NCI-H2107 treated with DMSO at 0.1 percent for 48 hours (cell line): ENCODE results near the gene SLC7A1.

Experiments used
- DNase-seq: peaks from one replicate; lab custom pipeline; 2025; ENCODE audit not compliant: unreplicated experiment; lab: John Stamatoyannopoulos, UW

The SLC7A1 gene

DNA sequence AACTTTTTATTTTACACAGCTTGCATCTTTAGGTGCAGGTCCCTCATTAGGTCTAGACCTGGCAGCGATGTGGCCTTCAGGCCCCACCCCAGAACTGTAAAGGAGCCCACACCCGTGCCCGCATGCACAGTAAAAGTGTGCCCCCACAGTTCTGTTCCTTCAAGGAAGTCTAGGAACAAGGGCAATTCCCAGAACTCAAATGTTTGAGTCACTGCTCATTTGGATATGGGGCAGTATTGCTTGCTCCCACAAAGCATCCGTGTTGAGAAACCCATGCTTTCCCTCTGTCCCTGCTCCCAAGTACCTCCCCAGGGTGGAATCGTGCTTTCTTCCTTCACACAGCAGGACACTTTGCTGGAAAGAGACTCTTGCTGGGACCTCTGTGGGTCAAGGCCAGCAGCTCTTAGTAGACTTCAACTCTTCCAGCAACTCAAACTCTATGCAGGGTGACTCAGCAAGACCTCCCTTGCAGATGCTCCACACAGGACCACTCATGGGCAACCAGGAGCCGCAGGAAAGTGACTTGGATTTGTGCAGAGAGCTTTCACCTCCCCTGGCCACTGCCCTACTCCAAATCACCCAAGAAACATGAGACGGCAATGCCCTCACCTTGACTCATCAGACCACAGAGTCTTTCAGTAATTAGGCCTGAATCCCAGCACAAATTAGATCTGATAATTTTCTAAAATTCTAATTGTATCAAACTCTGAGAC lies 12.3 kb downstream of the SLC7A1 start:
- DNase-seq, result no peak

DNA sequence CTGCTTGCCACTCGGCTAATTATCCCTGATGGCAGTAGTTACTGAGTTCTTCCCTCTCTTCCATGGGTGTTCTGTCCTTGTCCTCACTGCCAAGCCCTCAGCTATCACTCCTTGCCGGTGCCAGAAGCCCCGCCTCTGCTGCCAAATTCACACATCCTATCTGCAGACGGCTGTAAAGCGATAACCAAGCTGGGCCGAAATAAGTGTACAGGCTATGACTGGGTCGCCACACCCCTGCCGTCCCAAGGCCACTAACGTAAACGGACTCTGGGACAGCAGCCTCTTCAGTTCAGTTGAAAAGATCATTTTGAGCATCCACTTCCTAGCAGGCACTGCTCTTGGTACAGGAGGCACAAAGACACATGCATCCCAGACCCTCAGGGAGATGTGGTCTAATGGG lies 13.3 kb downstream of the SLC7A1 start:
- no peak for DNase-seq

DNA sequence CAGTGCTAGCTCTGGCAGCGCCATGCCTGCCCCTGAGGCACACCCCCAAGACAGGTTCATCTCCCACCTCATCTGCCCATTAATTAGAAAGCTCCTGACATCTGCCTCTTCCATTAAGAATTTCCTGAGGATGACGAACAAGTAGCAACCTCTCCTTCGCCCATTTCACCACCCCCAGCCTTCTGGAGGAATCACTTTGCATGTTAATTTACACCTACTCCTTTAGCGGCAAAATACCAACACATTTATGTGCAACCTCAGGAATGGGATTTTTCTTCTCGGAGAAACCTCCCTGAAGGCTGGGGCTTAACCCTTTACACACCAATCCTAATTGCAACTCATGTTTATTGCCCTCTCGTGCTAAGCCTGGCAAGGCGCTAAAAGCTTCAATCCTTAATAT lies 13.8 kb downstream of the SLC7A1 start:
- no peak for DNase-seq

DNA sequence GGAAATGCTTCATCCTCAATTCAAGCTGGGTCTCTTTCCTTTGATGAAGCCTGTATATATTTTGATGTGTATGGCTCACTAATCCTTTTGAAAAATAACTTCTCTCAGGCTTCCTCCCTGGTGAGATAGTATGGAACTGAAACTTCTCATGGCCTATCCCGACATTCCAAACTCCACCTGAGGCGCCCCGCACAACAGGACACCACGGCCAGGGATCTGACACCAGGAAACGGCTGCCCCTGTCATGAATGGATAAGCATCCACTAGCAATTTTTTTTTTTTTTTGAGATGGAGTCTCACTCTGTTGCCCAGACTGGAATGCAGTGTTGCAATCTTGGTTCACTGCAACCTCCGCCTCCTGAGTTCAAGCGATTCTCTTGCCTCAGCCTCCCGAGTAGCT lies 16.4 kb downstream of the SLC7A1 start:
- no peak for DNase-seq

DNA sequence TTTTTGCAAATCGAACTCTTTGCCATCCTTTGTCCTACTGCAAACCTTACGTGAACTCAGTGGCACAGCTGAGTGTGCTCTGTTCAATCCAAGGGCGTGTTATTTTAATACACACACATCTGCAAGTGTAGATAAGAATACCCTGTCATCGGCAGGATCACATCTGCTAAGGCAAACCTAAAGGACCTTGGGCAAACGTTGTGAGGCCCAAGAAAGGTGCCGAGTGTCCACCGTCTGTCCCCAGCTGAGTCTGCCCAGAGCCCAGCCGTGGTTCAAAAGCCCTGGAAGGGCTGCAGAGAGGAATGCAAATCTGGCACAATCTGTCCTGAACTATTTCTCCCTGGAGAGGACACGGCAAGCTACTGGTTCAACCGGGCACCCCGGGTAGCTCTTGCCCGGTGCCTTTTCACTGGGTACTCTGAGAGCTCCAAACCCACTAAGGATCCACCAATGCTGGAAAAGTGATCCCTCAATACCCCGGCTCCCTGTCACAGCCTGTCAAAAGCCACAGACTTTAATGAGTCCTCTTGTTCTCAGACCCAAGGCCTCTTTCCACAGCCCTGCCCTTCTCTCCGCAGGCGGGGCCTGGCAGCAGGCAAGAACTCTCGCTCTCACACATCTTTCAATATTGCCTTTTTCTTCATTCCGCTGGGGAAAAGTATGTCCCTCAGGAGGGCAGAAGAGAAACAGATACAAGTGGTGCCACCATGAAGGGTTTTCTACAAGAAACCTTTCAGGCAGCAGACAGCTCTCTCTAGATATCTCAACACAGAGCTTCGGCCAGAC lies 17.0 kb downstream of the SLC7A1 start:
- no peak for DNase-seq

DNA sequence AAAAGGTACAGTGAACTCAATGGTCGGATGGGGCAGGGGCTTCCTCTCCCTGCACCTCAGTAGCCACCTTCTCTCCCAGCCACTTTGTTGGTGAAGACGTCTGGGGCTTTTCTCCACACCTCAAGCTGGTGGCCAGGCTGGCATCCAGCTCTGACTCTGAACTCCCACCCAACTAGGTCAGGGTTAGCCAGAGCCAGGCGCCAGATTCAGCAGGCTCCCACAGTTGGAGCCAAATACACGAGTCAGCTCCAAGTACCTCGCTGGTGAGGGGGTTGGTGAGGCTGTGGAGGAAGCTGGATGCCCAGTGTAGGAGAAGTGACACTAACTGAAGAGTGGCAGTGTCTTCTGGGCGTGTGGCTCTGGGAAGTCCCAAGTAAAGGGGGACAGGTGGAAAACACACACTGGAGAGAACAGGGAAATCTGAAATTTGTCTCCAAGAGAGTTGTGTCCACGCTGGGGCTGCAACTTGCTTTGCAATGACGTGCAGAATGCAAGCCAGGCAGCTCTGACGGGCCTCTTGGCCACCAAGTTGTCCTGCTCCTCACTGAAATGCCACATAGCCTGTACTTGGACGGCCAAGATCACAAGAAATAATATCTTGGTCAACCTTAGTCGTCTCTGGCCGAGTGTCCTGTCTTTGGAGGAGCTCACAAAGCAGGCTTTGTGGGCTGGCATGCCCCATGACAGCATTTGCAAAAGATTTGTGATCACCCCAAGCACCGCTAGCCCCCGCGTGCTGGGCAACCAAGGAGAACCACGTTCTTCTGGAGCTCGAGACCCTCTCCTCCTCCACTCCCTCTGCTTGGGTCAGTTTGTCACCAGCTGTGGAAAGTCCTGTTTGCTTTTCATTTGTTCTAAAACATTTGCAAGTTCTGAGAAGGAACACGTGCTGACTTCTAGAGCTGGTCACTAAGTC lies 18.1 kb downstream of the SLC7A1 start:
- no peak for DNase-seq

DNA sequence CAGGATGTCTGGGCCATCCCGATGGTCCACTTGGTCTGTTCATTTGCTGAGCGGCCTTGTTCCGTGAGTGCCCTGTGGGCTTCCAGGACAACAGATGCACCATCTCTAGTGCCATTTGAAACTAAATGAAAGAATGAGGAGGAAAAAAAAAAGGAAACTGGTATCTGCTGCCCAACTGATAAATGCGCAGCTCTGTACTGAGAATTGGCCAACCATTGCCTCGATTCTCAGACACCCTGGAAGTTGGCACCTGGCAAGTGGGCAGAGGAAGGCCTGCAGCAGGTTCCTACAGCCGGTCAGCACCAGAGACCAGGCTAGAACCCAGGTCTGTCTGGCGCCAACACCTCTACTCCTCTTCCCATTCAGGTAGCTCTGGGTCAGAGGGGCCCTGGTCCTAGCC lies 18.9 kb downstream of the SLC7A1 start:
- DNase-seq, result no peak

DNA sequence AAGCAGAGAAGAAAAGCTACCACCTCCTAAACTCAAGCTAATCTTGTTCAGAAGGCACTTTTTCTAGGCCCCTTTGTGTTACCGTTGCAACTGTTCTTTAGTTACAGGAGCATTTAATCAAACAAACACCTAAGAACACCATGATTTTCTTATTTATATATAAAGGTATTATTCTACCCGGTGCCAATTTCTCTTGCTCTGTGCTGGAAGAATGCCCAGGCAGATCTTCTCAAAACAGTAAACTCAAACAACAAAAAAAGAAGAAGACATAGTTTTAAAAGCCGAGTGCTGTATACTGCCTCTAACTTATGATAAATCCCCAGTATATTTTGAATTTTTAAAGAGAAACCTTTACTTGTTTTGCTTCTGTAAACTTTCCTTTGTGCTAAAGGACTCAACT lies 20.4 kb downstream of the SLC7A1 start:
- no peak for DNase-seq

DNA sequence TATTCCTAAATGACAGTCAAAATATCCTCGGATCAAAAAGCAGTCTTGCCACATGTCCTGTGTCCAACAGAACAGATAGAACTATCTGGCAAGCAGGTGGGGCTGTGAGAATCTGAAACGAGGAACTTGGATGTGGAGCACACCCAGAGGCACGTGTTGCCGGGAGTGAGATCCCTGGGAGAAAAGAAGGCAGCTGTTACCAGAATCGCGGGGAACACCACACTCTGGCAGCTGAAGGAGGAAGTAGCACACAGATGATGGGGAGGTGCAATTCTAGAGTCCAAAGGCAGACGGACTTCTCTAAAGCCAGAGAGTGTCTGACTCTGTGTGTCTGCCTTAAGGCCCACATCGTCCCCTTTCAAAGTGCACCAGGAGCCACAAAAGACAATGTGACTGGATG lies 22.3 kb downstream of the SLC7A1 start:
- peak; percentile 60 for DNase-seq

DNA sequence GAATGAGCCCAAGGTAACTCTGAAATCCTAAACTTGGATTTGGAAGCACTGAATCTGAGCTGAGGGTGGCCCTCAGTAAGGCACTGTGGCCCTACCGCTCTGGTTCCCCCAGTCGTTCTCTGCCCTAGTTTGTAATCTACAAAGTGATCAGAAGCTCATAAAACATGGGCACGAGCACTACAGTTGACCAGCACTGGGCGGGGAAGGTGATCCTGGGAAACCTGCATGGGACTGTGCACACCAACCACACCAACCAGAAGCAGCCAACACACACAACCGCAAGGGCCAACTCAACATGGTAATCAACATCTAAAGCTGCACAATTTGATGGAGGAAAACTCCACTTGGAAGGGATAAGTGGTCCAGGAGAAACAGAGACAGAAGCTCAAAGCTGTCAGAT lies 22.9 kb downstream of the SLC7A1 start:
- DNase-seq, result no peak

DNA sequence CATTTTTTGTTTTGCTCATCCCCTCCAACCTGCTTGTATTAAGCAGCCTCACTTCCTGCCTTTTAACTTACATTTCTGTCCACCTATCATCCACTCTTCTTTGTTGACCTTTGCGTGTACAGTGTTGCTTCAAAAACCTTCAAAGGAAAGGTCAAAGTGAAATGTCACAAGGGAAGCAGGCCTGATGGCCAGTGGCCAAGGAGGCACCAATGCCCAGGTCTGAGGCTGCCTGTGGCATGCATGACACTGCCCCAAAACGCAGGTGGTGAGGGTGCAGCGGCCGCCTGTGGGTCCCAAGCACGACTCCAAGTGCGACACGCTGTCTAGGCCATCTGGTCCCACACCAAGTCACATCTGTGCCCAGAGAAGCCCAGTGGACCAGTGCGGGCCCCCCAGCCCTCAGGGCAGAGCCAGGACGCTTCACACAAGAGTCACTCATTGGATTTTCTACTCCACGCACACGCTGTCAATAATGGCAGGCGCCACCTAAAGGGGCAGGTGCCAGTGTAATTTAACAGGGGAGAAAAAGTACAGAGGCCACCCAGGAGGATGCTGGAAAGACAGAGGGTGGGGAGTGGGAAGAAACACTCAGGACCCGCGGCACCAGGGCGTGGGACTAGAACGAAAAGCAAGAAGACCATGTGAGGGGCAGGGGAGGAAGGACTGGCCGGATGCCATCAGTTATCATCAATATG lies 23.5 kb downstream of the SLC7A1 start:
- no peak for DNase-seq

DNA sequence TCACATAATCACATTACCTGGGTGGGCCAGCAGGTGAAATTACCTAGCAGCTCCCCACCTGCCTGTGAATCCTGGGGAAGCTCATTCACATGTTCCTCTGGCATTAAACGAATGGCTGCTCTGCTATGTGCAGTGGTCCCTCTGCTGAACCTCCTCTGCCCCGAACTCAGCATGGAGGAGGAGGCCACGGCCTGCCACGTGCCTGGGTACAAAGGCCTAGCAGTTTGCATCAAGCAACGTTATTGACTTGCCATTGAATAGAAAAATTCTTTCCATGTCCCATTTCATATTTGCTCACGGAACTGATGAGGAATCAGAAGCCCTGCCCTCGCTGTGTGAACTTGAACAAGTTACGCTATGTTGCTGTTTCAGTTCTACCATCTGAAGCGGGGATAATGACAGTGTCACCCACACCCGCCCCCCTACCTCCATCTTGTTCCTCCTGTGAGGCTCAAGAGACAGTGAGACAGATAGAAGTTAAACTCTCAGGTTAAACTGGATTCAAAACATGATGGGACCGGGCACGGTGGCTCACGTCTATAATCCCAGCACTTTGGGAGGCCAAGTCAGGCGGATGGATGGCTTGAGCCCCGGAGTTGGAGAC lies 25.3 kb downstream of the SLC7A1 start:
- no peak for DNase-seq

DNA sequence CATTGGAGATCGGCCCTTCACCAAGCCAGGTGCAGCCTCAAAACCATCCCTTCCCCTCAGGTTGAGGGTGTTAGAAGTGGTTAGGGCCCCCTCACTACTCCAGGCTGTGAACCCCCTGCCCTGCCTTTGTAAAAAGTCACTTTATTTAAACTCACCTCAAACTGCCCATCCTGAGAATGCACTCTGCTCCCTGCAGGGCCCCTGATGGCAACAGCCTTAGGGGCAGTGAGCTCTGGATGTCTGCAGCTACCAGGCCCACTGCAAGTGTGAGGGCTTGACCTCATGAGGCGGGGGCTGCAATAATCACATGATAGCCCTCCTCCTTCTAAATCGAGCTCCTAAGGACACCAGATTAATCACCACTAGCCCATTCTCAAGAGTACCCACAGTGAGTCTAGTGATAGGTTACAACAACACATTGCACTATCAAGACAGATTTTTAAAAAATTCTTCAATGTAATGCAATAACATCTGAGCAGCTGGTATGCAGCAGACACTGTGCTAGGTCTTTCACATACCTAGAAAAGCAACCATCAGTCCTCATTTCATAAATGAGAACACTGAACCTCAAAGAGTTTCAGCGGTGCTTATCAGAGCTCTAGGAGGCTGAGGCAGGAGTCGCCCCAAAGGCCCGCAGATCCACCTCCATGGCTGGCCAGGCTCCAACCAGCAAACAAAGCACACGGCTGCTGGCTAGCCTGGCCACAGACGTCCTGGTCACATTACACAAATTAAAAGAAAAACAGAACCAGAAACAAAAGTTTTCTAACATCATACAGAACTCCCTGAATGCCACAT lies 26.0 kb downstream of the SLC7A1 start:
- DNase-seq, result no peak

DNA sequence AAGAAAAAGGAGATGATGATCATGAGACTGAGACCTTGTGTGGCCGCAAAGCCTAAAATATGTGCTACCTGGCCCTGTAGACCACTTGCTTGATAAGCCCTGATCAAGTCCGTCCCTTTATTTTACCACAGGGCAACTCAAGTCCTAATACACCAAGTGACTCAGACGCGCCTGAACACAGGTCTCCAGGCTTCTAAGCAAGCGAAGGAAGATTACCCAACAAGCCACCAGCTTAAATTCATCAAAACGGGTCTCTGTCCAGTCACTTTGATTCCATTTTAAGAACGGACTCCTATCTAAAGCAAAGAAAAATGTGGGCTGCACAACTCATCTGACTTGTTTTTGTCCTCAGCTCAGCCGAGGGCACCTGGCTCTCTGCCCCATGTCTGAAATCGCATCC lies 26.8 kb downstream of the SLC7A1 start:
- DNase-seq, result no peak

DNA sequence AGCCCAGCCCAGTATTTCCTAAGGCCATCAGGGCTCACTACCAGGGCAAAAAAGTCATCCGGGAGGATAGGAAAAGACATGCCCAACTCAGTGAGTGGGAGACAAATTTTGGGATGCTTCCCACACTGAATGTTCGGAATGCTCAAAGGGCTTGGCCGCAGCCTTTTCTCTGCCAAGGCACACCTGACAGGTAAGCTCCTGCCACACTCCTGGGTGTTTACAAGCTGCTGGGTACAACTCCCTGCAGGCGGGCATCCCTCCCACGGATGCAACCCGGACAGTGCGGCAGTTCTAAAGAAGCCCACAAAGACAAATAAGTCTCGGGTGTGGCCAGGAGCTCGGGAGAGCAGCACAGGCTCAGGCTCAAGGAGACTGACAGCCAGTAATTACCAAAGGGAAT lies 28.1 kb downstream of the SLC7A1 start:
- no peak for DNase-seq

DNA sequence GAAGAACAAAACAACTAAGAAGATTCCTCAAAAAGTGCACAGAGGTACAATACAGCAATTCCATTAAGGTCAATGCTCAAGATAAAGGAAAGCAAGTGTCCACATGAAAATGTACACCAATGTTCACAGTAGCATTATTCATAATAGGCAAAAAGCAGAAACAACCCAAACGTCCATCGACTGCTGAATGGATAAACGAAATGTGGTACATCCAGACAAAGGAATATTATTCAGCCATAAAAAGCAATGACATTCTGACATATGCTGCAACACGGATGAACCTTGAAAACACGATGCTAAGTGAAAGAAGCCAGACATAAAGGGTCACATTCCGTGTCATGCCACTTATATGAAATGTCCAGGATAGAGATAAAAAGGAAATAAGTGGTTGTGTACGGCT lies 29.3 kb downstream of the SLC7A1 start:
- no peak for DNase-seq

DNA sequence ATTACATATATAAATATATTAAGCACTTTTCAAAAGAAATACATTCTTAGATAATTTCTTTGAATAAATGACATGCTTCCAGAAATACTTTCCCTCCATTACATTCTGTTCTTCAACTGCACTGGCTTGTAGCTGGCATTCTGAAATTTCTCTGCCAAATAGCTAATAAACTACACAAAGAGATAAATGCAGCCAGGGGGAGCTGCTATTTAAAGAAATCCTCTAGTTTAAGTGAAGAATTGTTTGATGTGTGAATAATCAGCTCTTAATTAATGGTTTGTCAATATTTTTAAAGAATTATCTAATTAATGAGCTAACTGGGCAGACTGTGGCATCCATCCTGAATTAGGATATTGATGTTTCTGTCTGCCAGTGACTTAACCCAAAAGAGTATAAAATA lies 30.7 kb downstream of the SLC7A1 start:
- no peak for DNase-seq

DNA sequence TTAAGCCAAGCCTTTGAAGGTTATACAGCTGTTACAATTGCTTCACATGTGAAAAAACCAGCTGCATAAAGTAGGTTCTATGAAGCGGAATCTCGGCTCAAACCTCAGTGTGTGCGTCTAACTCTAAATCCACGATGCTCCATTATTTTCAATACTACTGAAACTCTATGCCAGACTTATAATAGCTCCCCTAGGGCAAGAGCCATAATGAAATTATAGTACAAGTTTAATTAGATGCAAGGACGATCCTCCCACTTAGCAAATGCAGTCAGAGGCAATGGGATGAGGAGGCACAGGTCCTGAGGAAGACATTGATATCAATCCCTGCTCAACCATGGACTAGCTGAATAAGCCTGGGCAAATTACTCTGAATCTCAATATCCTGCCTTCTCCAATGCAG lies 31.1 kb downstream of the SLC7A1 start:
- no peak for DNase-seq

DNA sequence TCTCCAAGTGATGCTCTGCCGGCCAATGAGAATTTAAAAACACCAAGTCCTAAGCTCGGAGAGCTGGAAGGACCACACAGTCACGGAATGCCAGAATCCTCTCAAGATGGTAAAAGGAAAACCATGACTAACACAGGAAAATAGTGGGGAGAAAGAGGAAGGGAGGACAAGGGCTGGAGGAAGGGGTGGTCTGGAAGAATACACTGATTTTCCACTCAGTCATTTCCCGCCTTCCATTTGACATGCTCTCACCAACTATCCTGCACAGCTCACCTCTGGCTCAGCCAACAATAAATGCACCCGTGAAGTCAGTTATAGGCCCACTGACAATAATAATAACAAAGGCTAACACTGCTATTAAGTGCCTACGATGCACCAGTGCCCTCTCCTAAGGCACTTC lies 31.5 kb downstream of the SLC7A1 start:
- no peak for DNase-seq
